ENCODE data around the gene AIRE.
"Not testable (repeated sequence)": the region's sequence is repeated elsewhere in the genome, so short reads cannot be mapped to it uniquely, and the experiment has no call there.

The AIRE gene

GRCh38 chr21:44285138-44285992 is at the start of gene AIRE:
AIRE (plus strand) TSS chr21:44285876; CDS start chr21:44286007, 131 bp downstream.
- no peak for DNase-seq

GRCh38 chr21:44240353-44240752 is 45.3 kb upstream of the AIRE start:
- DNase-seq: not testable (repeated sequence)

GRCh38 chr21:44240842-44241241 is 44.8 kb upstream of the AIRE start, which contains the start of gene ICOSLG:
ICOSLG (minus strand) TSS chr21:44240943; CDS start chr21:44240817, 126 bp downstream.
- not testable (repeated sequence) for DNase-seq

GRCh38 chr21:44241281-44241680 is 44.4 kb upstream of the AIRE start:
- not testable (repeated sequence) for DNase-seq

GRCh38 chr21:44243980-44244379 is 41.7 kb upstream of the AIRE start:
- not testable (repeated sequence) for DNase-seq

- not testable (repeated sequence) for DNase-seq
Measured at GRCh38 chr21:44247904-44248303, 37.8 kb upstream of the AIRE start.

GRCh38 chr21:44249204-44250037 is 36.3 kb upstream of the AIRE start:
- not testable (repeated sequence) for DNase-seq

GRCh38 chr21:44253832-44254710 is 31.6 kb upstream of the AIRE start:
- no peak for DNase-seq

- DNase-seq: no peak
Measured at GRCh38 chr21:44255511-44255981, 30.1 kb upstream of the AIRE start.

- no peak for DNase-seq
Measured at GRCh38 chr21:44258056-44258725, 27.5 kb upstream of the AIRE start.

GRCh38 chr21:44259082-44259705 is 26.5 kb upstream of the AIRE start:
- no peak for DNase-seq

GRCh38 chr21:44260066-44260465 is 25.6 kb upstream of the AIRE start:
- no peak for DNase-seq

GRCh38 chr21:44260791-44261631 is 24.7 kb upstream of the AIRE start:
- DNase-seq: no peak

GRCh38 chr21:44261675-44262295 is 23.9 kb upstream of the AIRE start, which contains the start of gene DNMT3L:
DNMT3L (minus strand) TSS chr21:44261897; CDS start chr21:44261259, 638 bp downstream.
- no peak for DNase-seq

GRCh38 chr21:44262338-44263056 is 23.2 kb upstream of the AIRE start:
- no peak for DNase-seq

GRCh38 chr21:44263221-44263760 is 22.4 kb upstream of the AIRE start:
- DNase-seq: no peak

GRCh38 chr21:44263768-44264167 is 21.9 kb upstream of the AIRE start:
- DNase-seq: no peak

- DNase-seq: no peak
Measured at GRCh38 chr21:44265734-44266270, 19.9 kb upstream of the AIRE start.
